WTC11 (cell line): ENCODE results near the gene NFKBIE. TPM values are rescaled to one million over a fixed set of nuclear protein-coding genes. Genes with fewer than 3 reads are reported as not detected.
A peak's percentile ranks its signal among the peaks of the same experiment; 100 is the strongest.

Experiments
- ATAC-seq: fragments of 200-7000 bp; cut with Tn5 transposase; 2 replicates; pipeline ENCODE4 v1.10.0; 2021; ENCODE audit warnings: mild to moderate bottlenecking, moderate library complexity
- CTCF ChIA-PET: fragments of 300-600 bp; sonication (Branson Sonifier 250); formaldehyde crosslinking; loops from one replicate; lab custom pipeline; 2021; ENCODE audit warnings: antibody characterized with exemption; lab: Charles Lee
- POLR2A ChIA-PET: fragments of 350-600 bp; sonication (Branson Sonifier 250); formaldehyde crosslinking; loops from one replicate; lab custom pipeline; 2021; ENCODE audit warnings: antibody characterized with exemption; lab: Charles Lee
- DNase-seq: peaks from one replicate; pipeline ENCODE4 v3.0.0; 2021; ENCODE audit warnings: low spot score
- H3K27ac Mint-ChIP-seq: 2 replicates; pipeline ENCODE4 v1.8.0; 2021; ENCODE audit warnings: mixed read lengths
- H3K27me3 Mint-ChIP-seq: 2 replicates; pipeline ENCODE4 v1.8.0; 2021; ENCODE audit warnings: low read depth, mild to moderate bottlenecking, moderate library complexity, mixed read lengths
- H3K36me3 Mint-ChIP-seq: 2 replicates; pipeline ENCODE4 v1.8.0; 2021; ENCODE audit warnings: mixed read lengths
- H3K4me1 Mint-ChIP-seq: 2 replicates; pipeline ENCODE4 v1.8.0; 2022; ENCODE audit warnings: mixed read lengths
- H3K4me3 Mint-ChIP-seq: 2 replicates; pipeline ENCODE4 v1.8.0; 2021; ENCODE audit warnings: mild to moderate bottlenecking, moderate library complexity, mixed read lengths
- H3K9me3 Mint-ChIP-seq: 2 replicates; pipeline ENCODE4 v1.8.0; 2021; ENCODE audit warnings: mixed read lengths
- ATF3 ChIP-seq: sonication (generic); formaldehyde crosslinking; conservative IDR thresholded peaks from 2 replicates; pipeline ENCODE4 v1.8.1; 2022; ENCODE audit warnings: mild to moderate bottlenecking, missing genetic modification reagents
- CREM ChIP-seq: sonication (generic); formaldehyde crosslinking; IDR thresholded peaks from 2 replicates; pipeline ENCODE4 v1.8.1; 2022; ENCODE audit warnings: mild to moderate bottlenecking, missing genetic modification reagents, moderate library complexity
- ERG ChIP-seq: fragments of 250-450 bp; sonication (Bioruptor Pico); IDR thresholded peaks from 2 replicates; pipeline ENCODE4 v1.8.0; 2021; ENCODE audit warnings: mild to moderate bottlenecking
- FOXJ3 ChIP-seq: sonication (generic); formaldehyde crosslinking; IDR thresholded peaks from 2 replicates; pipeline ENCODE4 v1.9.0; 2021; ENCODE audit warnings: missing genetic modification reagents, mild to moderate bottlenecking, borderline replicate concordance
- FOXK1 ChIP-seq: sonication (generic); formaldehyde crosslinking; IDR thresholded peaks from 2 replicates; pipeline ENCODE4 v1.8.0; 2022; ENCODE audit warnings: mild to moderate bottlenecking, moderate library complexity, missing genetic modification reagents
- GABPB1 ChIP-seq: sonication (generic); formaldehyde crosslinking; IDR thresholded peaks from 2 replicates; pipeline ENCODE4 v1.8.1; 2023; ENCODE audit warnings: mild to moderate bottlenecking, missing genetic modification reagents
- MXD4 ChIP-seq: fragments of 250-450 bp; sonication (Bioruptor Pico); IDR thresholded peaks from 2 replicates; pipeline ENCODE4 v1.8.0; 2021; ENCODE audit warnings: mild to moderate bottlenecking, moderate library complexity, borderline replicate concordance
- NFE2L1 ChIP-seq: sonication (generic); formaldehyde crosslinking; IDR thresholded peaks from 2 replicates; pipeline ENCODE4 v1.8.1; 2023; ENCODE audit warnings: missing genetic modification reagents
- ZNF396 ChIP-seq: fragments of 250-450 bp; sonication (Bioruptor Pico); IDR thresholded peaks from 2 replicates; pipeline ENCODE4 v1.8.0; 2021; ENCODE audit warnings: mild to moderate bottlenecking, moderate library complexity, borderline replicate concordance
- ZSCAN18 ChIP-seq: fragments of 250-450 bp; sonication (Bioruptor Pico); IDR thresholded peaks from 2 replicates; pipeline ENCODE4 v2.1.2; 2022; ENCODE audit warnings: mild to moderate bottlenecking, moderate library complexity
- total RNA-seq: library from RNA; stranded (reverse); gene quantifications from 3 replicates; pipeline ENCODE4 v1.2.3, GENCODE V29; 2021
- TF ChIP-seq, protein P1 (sequence below): fragments of 200-600 bp; IDR thresholded peaks from 2 replicates; pipeline ENCODE4 v1.8.0; 2022; ENCODE audit warnings: antibody characterized with exemption
- TF ChIP-seq, protein P2 (sequence below): sonication (generic); formaldehyde crosslinking; IDR thresholded peaks from 2 replicates; pipeline ENCODE4 v1.8.1; 2023; ENCODE audit warnings: mild to moderate bottlenecking, missing genetic modification reagents
- TF ChIP-seq, protein P3 (sequence below): sonication (generic); formaldehyde crosslinking; IDR thresholded peaks from 2 replicates; pipeline ENCODE4 v1.8.1; 2023; ENCODE audit warnings: mild to moderate bottlenecking, missing genetic modification reagents, moderate library complexity
- TF ChIP-seq, protein P4 (sequence below): sonication (generic); formaldehyde crosslinking; IDR thresholded peaks from 2 replicates; pipeline ENCODE4 v1.8.1; 2023; ENCODE audit warnings: mild to moderate bottlenecking, missing genetic modification reagents, moderate library complexity
- TF ChIP-seq, protein P5 (sequence below): sonication (generic); formaldehyde crosslinking; IDR thresholded peaks from 2 replicates; pipeline ENCODE4 v1.8.0; 2022; ENCODE audit warnings: mild to moderate bottlenecking, missing genetic modification reagents

NFKBIE gene
- total RNA-seq, 1 experiment from 2014 or later = 10.3 TPM

GRCh38 chr6:44235891-44236516, 29.3 kb downstream of the NFKBIE start (continued):
- TF ChIP-seq, protein P1, sequence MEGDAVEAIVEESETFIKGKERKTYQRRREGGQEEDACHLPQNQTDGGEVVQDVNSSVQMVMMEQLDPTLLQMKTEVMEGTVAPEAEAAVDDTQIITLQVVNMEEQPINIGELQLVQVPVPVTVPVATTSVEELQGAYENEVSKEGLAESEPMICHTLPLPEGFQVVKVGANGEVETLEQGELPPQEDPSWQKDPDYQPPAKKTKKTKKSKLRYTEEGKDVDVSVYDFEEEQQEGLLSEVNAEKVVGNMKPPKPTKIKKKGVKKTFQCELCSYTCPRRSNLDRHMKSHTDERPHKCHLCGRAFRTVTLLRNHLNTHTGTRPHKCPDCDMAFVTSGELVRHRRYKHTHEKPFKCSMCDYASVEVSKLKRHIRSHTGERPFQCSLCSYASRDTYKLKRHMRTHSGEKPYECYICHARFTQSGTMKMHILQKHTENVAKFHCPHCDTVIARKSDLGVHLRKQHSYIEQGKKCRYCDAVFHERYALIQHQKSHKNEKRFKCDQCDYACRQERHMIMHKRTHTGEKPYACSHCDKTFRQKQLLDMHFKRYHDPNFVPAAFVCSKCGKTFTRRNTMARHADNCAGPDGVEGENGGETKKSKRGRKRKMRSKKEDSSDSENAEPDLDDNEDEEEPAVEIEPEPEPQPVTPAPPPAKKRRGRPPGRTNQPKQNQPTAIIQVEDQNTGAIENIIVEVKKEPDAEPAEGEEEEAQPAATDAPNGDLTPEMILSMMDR = peak; percentile 41
- TF ChIP-seq NFE2L1 = no peak
- TF ChIP-seq GABPB1 (CRISPR knock-in tag) = peak; percentile 46; the same call in 1 of the 2 replicates
- no peak for TF ChIP-seq MXD4 (CRISPR knock-in tag)
- TF ChIP-seq, all 79 proteins: peak for 2

DNA sequence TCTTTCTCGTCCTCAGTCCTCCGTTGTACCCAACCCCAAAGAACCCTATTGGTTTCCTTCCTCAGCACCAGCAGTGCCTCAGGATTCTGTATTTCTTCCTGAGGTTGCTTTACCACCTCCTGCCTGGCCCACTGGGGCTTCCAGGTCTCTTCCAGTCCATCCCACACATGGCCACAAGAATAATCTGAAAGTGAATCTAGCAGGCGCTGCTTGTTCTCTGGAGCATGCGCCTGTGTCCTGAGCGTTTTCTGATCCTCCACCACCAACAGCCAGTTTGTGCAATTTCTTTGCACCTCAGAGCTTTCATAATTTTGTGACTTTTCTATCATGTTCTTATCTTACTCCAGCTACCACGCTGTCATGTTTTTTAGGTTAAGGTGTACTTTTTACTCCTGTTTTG, 30.1 kb downstream of the NFKBIE start:
- DNase-seq (no peak), ATAC-seq (no peak)
- H3K36me3 Mint-ChIP-seq = peaks cover 39% of the 10 kb centered on the region
- no peak overlapping the region for H3K4me3 Mint-ChIP-seq
- ChIA-PET CTCF (interaction anchor here (0.6 to 6.3 kb wide), 31 partner anchors 10 to 156 kb away, joined by 3 to 174 read pairs (median 5); partner anchors contain the start of genes AARS2, CAPN11, CDC5L and HSP90AB1), POLR2A (interaction anchor here (1.6 to 2.7 kb wide), 3 partner anchors 11 to 22 kb away, joined by 6 to 14 read pairs (median 9); partner anchors contain the start of genes HSP90AB1, SLC29A1 and SLC35B2)
- no peaks in the 10 kb centered on the region for H3K9me3 Mint-ChIP-seq
- TF ChIP-seq ZSCAN18 (CRISPR knock-in tag) (no peak), ERG (CRISPR knock-in tag) (no peak), CREM (CRISPR knock-in tag) (no peak), ZNF396 (CRISPR knock-in tag) (no peak), FOXK1 (no peak), MXD4 (CRISPR knock-in tag) (no peak), FOXJ3 (CRISPR knock-in tag) (no peak), ATF3 (no peak)
- TF ChIP-seq, protein P2, sequence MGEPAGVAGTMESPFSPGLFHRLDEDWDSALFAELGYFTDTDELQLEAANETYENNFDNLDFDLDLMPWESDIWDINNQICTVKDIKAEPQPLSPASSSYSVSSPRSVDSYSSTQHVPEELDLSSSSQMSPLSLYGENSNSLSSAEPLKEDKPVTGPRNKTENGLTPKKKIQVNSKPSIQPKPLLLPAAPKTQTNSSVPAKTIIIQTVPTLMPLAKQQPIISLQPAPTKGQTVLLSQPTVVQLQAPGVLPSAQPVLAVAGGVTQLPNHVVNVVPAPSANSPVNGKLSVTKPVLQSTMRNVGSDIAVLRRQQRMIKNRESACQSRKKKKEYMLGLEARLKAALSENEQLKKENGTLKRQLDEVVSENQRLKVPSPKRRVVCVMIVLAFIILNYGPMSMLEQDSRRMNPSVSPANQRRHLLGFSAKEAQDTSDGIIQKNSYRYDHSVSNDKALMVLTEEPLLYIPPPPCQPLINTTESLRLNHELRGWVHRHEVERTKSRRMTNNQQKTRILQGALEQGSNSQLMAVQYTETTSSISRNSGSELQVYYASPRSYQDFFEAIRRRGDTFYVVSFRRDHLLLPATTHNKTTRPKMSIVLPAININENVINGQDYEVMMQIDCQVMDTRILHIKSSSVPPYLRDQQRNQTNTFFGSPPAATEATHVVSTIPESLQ (CRISPR knock-in tag) = no peak
- TF ChIP-seq, protein P3, sequence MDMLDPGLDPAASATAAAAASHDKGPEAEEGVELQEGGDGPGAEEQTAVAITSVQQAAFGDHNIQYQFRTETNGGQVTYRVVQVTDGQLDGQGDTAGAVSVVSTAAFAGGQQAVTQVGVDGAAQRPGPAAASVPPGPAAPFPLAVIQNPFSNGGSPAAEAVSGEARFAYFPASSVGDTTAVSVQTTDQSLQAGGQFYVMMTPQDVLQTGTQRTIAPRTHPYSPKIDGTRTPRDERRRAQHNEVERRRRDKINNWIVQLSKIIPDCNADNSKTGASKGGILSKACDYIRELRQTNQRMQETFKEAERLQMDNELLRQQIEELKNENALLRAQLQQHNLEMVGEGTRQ (CRISPR knock-in tag) = no peak
- TF ChIP-seq, protein P4, sequence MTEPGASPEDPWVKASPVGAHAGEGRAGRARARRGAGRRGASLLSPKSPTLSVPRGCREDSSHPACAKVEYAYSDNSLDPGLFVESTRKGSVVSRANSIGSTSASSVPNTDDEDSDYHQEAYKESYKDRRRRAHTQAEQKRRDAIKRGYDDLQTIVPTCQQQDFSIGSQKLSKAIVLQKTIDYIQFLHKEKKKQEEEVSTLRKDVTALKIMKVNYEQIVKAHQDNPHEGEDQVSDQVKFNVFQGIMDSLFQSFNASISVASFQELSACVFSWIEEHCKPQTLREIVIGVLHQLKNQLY = no peak
- TF ChIP-seq, protein P5, sequence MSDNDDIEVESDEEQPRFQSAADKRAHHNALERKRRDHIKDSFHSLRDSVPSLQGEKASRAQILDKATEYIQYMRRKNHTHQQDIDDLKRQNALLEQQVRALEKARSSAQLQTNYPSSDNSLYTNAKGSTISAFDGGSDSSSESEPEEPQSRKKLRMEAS = no peak
- peaks cover 46% of the 10 kb centered on the region for H3K4me1 Mint-ChIP-seq
- H3K27ac Mint-ChIP-seq = peak overlapping the region; percentile 51
- peaks cover 14% of the 10 kb centered on the region for H3K27me3 Mint-ChIP-seq
